Measurements from ENCODE around the gene FCF1. TPM values are rescaled to one million over a fixed set of nuclear protein-coding genes. Genes with fewer than 3 reads are reported as not detected.

Gene FCF1
- total and polyA plus RNA-seq, 2 of the 4 experiments (the other 2 are of a cell fraction): 37.1 to 45.5 TPM

GRCh38 chr14:74771399-74771798 lies 58.5 kb downstream of the FCF1 start:
- Histone ChIP-seq H2AK5ac (ENCODE audit: low read depth, low read length) (no peak overlapping the region), H4K20me1 (ENCODE audit: insufficient read depth, low read length) (peaks cover 39% of the 10 kb centered on the region), H3K9me3 (ENCODE audit: control insufficient read depth, insufficient read depth, low read length) (no peaks in the 10 kb centered on the region), H3K4ac (ENCODE audit: low read depth, low read length) (no peak overlapping the region), H2BK15ac (ENCODE audit: low read depth, low read length) (no peak overlapping the region), H4K8ac (ENCODE audit: low read depth in 2 of 2, low read length in 2 of 2) (no peak overlapping the region), H3K9ac (ENCODE audit: low read depth, low read length) (no peak overlapping the region), H2AFZ (replicated peaks; ENCODE audit: low read length, poor library complexity) (no peak overlapping the region), H3K4me1 (ENCODE audit: control insufficient read depth, insufficient read depth, low read length) (0 out of 2 replicates have a peak, but pooled peaks cover 1% of the 10 kb centered on the region), H3K9me1 (ENCODE audit: insufficient read depth, low read length) (0 out of 2 replicates have a peak, but pooled peaks cover 2% of the 10 kb centered on the region), H2BK5ac (ENCODE audit: low read depth, low read length, poor library complexity, severe bottlenecking) (no peak overlapping the region), H3K27ac (ENCODE audit: insufficient read depth, low read length) (no peak overlapping the region), H3K56ac (ENCODE audit: extremely low read depth, insufficient read depth, low read length) (no peak overlapping the region), H2AK9ac (replicated peaks; ENCODE audit: low read depth, low read length, poor library complexity) (no peak overlapping the region), H4K91ac (ENCODE audit: insufficient read depth, low read depth, low read length) (no peak overlapping the region), H3K4me3 (ENCODE audit: insufficient read depth, low read depth, low read length) (no peak overlapping the region), H4K5ac (ENCODE audit: low read depth, low read length) (no peak overlapping the region), H2BK20ac (ENCODE audit: low read depth, low read length) (no peak overlapping the region), H3K23ac (ENCODE audit: low read depth, low read length) (no peak overlapping the region), H3K18ac (ENCODE audit: low read depth, low read length) (no peak overlapping the region), H3K27me3 (ENCODE audit: control insufficient read depth, insufficient read depth, low read length) (no peaks in the 10 kb centered on the region), H3K14ac (replicated peaks; ENCODE audit: low read depth, low read length) (no peak overlapping the region), H3K79me1 (ENCODE audit: low read depth in 1 of 2, low read length in 2 of 2) (peaks cover 17 to 43% of the 10 kb centered on the region in 2 experiments), H2BK120ac (ENCODE audit: low read depth, low read length) (no peak overlapping the region), H3K4me2 (ENCODE audit: low read depth, low read length) (no peak overlapping the region), H3K36me3 (ENCODE audit: control insufficient read depth, insufficient read depth, low read length) (peaks cover 3% of the 10 kb centered on the region; the same call in 1 of the 2 replicates)
- DNase-seq: no peak
- ChIA-PET POLR2A (ENCODE audit: unreplicated experiment) (no interaction called here), CTCF (no interaction called here)
- TF ChIP-seq SMC3 (IDR thresholded peaks at IDR 0.05; ENCODE audit: low read depth, low read length) (no peak), RFX5 (IDR thresholded peaks at IDR 0.05; ENCODE audit: low read depth, low read length) (no peak), FOS (IDR thresholded peaks at IDR 0.05; ENCODE audit: low read depth, low read length) (no peak), MAFK (IDR thresholded peaks at IDR 0.05; ENCODE audit: low read depth, low read length) (no peak), CHD1 (IDR thresholded peaks at IDR 0.05; ENCODE audit: low read depth, low read length) (no peak), POLR2A (IDR thresholded peaks at IDR 0.05; ENCODE audit: low read depth, low read length) (no peak), MXI1 (IDR thresholded peaks at IDR 0.05; ENCODE audit: borderline replicate concordance, low read depth, low read length) (no peak), CTCF (conservative IDR thresholded peaks at IDR 0.05; ENCODE audit: low read depth, low read length) (no peak)
- intact Hi-C loops (cut with micrococcal nuclease): no loop called here
- no TSS peak for BruUV-seq (replicated peaks)
- no peak for ATAC-seq (ENCODE audit: low read depth)
- WGBS, 2 experiments (ENCODE audit: extremely low coverage in 2 of 2, insufficient read length in 1 of 2): 58% methylated on average over 5 of the region's 5 CpGs; no CpG with 5 or more reads in 1 of the 2 experiments
- dilution Hi-C loops (cut with HindIII; ENCODE audit: low sequenced_read_pairs, unreplicated experiment): no loop called here
- in situ Hi-C loops (cut with MboI; ENCODE audit: low sequenced_read_pairs): no loop called here
